GM23338 (cell line): ENCODE measurements around the gene RFXANK. TPM values are rescaled to one million over a fixed set of nuclear protein-coding genes. Genes with fewer than 3 reads are reported as not detected.

Experiments
- ATAC-seq: fragments of 200-7000 bp; cut with Tn5 transposase; 3 replicates; pipeline ENCODE4 v1.9.1; 2020
- DNase-seq: peaks from one replicate; pipeline ENCODE4 v3.0.0-alpha.2; 2015; ENCODE audit warnings: low spot score
- H2AFZ ChIP-seq: fragments of 200-600 bp; sonication (generic); 2 replicates; pipeline ENCODE4 v1.8.0; 2016; ENCODE audit warnings: antibody characterized with exemption, mild to moderate bottlenecking, moderate library complexity
- H3F3A ChIP-seq: fragments of 200-600 bp; sonication (generic); replicated peaks from 2 replicates; pipeline ENCODE4 v1.8.0; 2017; ENCODE audit warnings: antibody characterized with exemption, mixed run types, low read depth
- H3K27ac ChIP-seq: fragments of 200-600 bp; sonication (generic); 2 replicates; pipeline ENCODE4 v1.6.1; 2016; ENCODE audit warnings: low read depth
- H3K27me3 ChIP-seq: fragments of 200-600 bp; sonication (generic); 2 replicates; pipeline ENCODE4 v1.8.0; 2016; ENCODE audit warnings: mild to moderate bottlenecking, mixed run types, moderate library complexity; ENCODE audit not compliant: insufficient read depth
- H3K36me3 ChIP-seq: fragments of 200-600 bp; sonication (generic); 2 replicates; pipeline ENCODE4 v1.8.0; 2016; ENCODE audit warnings: mild to moderate bottlenecking; ENCODE audit not compliant: insufficient read depth
- H3K4me1 ChIP-seq: fragments of 200-600 bp; sonication (generic); 2 replicates; pipeline ENCODE4 v1.8.0; 2016; ENCODE audit warnings: mild to moderate bottlenecking, moderate library complexity; ENCODE audit not compliant: insufficient read depth
- H3K4me2 ChIP-seq: fragments of 200-600 bp; sonication (generic); 2 replicates; pipeline ENCODE4 v1.7.1; 2017; ENCODE audit warnings: mixed run types
- H3K4me3 ChIP-seq: fragments of 200-600 bp; sonication (generic); 2 replicates; pipeline ENCODE4 v1.6.1; 2016; ENCODE audit warnings: mixed run types
- H3K79me2 ChIP-seq: fragments of 200-600 bp; sonication (generic); replicated peaks from 2 replicates; pipeline ENCODE4 v1.8.0; 2017; ENCODE audit warnings: mild to moderate bottlenecking; ENCODE audit not compliant: insufficient read depth
- H3K9me2 ChIP-seq: fragments of 200-600 bp; sonication (generic); 2 replicates; pipeline ENCODE4 v1.8.0; 2017; ENCODE audit not compliant: insufficient read depth
- H4K20me1 ChIP-seq: fragments of 200-600 bp; sonication (generic); replicated peaks from 2 replicates; pipeline ENCODE4 v1.8.0; 2017; ENCODE audit warnings: mild to moderate bottlenecking; ENCODE audit not compliant: insufficient read depth
- H3K27ac Mint-ChIP-seq: 2 replicates; pipeline ENCODE4 v1.8.0; 2020; ENCODE audit warnings: inconsistent platforms, mild to moderate bottlenecking, moderate library complexity, mixed read lengths
- H3K27me3 Mint-ChIP-seq: 3 replicates; pipeline ENCODE4 v1.8.0; 2022; ENCODE audit warnings: low read depth, mild to moderate bottlenecking, moderate library complexity, mixed read lengths, inconsistent platforms; ENCODE audit not compliant: insufficient read depth, poor library complexity
- H3K36me3 Mint-ChIP-seq: 3 replicates; pipeline ENCODE4 v1.8.0; 2021; ENCODE audit warnings: low read depth, mild to moderate bottlenecking, inconsistent platforms, moderate library complexity, mixed read lengths
- H3K4me1 Mint-ChIP-seq: 3 replicates; pipeline ENCODE4 v1.8.0; 2020; ENCODE audit warnings: mild to moderate bottlenecking, inconsistent platforms, mixed read lengths
- H3K4me3 Mint-ChIP-seq: 3 replicates; pipeline ENCODE4 v1.8.0; 2021; ENCODE audit warnings: moderate library complexity, mild to moderate bottlenecking, inconsistent platforms, mixed read lengths
- H3K9me3 Mint-ChIP-seq: 3 replicates; pipeline ENCODE4 v1.8.0; 2020; ENCODE audit warnings: moderate library complexity, mild to moderate bottlenecking, inconsistent platforms, mixed read lengths
- CREB1 ChIP-seq: fragments of 250-450 bp; sonication (Bioruptor Pico); IDR thresholded peaks from 2 replicates; pipeline ENCODE4 v1.5.0; 2020; ENCODE audit warnings: low read depth, mild to moderate bottlenecking, moderate library complexity
- EZH2phosphoT487 ChIP-seq: fragments of 200-600 bp; sonication (generic); IDR thresholded peaks from one replicate; pipeline ENCODE4 v1.8.1; 2018; ENCODE audit warnings: antibody characterized with exemption; ENCODE audit not compliant: unreplicated experiment
- JUNB ChIP-seq: IDR thresholded peaks from one replicate; pipeline ENCODE4 v1.6.1; 2016; ENCODE audit warnings: antibody characterized with exemption; ENCODE audit not compliant: unreplicated experiment
- STAT1 ChIP-seq: IDR thresholded peaks from one replicate; pipeline ENCODE4 v1.6.1; 2016; ENCODE audit warnings: antibody characterized with exemption; ENCODE audit not compliant: unreplicated experiment
- ZNF114 ChIP-seq: fragments of 250-450 bp; sonication (Bioruptor Pico); IDR thresholded peaks from 2 replicates; pipeline ENCODE4 v1.5.0; 2020; ENCODE audit warnings: mild to moderate bottlenecking, moderate library complexity
- ZNF331 ChIP-seq: fragments of 250-450 bp; sonication (Bioruptor Pico); IDR thresholded peaks from 2 replicates; pipeline ENCODE4 v1.5.0; 2020; ENCODE audit warnings: low read depth, mild to moderate bottlenecking, moderate library complexity
- polyA plus RNA-seq: library from polyadenylated mRNA; unstranded; fragments of >200 nt; fragmentation: Nextera tagmentation; extraction: Ambion mirVana; gene quantifications from 2 replicates; pipeline ENCODE4 v1.2.1, GENCODE V29; 2016
- total RNA-seq: library from RNA; depleted of rRNA; stranded (reverse); fragments of >200 nt; shearing (Covaris generic); gene quantifications from 2 replicates; pipeline ENCODE4 v1.2.3, GENCODE V29; 2014
- TF ChIP-seq, protein P1 (sequence below): IDR thresholded peaks from one replicate; pipeline ENCODE4 v1.6.1; 2018; ENCODE audit warnings: antibody characterized with exemption; ENCODE audit not compliant: unreplicated experiment
- TF ChIP-seq, protein P2 (sequence below), 2 experiments: fragments of 200-600 bp in 1 of 2; sonication (generic) in 1 of 2; conservative IDR thresholded peaks; 2 replicates each; pipeline versions ENCODE4 v1.5.1 to v1.6.1; 2016 to 2017; ENCODE audit warnings: antibody characterized with exemption in 2 of 2, low read depth in 2 of 2, mild to moderate bottlenecking in 2 of 2, moderate library complexity in 1 of 2

Gene RFXANK
- total and polyA plus RNA-seq, 2 experiments from 2014 or later: 54.3 to 124 TPM

DNA sequence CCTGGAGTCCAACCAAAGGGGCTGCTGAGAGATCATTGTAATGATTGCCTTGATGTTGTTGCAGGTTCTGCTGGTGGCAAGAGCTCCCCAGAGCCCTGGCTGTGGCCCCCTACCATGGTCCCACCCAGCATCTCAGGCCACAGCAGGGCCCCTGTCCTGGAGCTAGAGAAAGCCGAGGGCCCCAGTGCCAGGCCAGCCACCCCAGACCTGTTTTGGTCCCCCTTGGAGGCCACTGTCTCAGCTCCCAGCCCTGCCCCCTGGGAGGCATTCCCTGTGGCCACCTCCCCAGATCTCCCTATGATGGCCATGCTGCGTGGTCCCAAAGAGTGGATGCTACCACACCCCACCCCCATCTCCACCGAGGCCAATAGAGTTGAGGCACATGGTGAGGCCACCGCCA is 35.2 kb downstream of the RFXANK start:
- H3K4me3 Mint-ChIP-seq: no peak overlapping the region

DNA sequence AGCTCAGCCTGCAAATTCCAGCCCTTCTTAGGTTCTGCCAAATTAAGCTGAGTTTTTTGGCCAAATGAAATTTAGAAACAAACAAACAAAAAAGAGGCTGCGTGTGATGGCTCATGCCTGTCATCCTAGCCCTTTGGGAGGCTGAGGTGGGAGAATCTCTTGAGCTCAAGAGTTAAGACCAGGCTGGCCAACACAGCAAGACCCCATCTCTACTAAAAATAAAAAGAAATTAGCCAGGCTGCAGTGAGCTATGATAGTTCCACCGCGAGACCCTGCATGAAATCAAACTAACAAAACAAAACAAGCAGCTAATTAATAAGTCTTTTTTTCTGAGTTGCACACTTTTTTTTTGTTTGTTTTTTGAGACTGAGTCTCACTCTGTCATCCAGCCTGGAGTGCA is 37.6 kb downstream of the RFXANK start:
- H3K4me3 ChIP-seq: no peak overlapping the region
- H3K36me3 ChIP-seq: no peaks in the 10 kb centered on the region; the same call in 1 of the 2 replicates
- H3K27me3 Mint-ChIP-seq: peaks cover 23% of the 10 kb centered on the region
- H3K27me3 ChIP-seq: peaks cover under 1% of the 10 kb centered on the region
- H3K4me3 Mint-ChIP-seq: no peak overlapping the region
- no peak overlapping the region for H2AFZ ChIP-seq
- peaks cover 5% of the 10 kb centered on the region; the same call in 1 of the 2 replicates for H3K4me1 ChIP-seq
- H3K9me2 ChIP-seq: no peaks in the 10 kb centered on the region
- DNase-seq: no peak
- H3F3A ChIP-seq: peaks cover 7% of the 10 kb centered on the region
- H3K27ac ChIP-seq: no peak overlapping the region
- H3K9me3 Mint-ChIP-seq: peaks cover 14% of the 10 kb centered on the region
- peaks cover 3% of the 10 kb centered on the region for H3K4me1 Mint-ChIP-seq
- no peaks in the 10 kb centered on the region for H3K36me3 Mint-ChIP-seq
- ATAC-seq: no peak
- no peaks in the 10 kb centered on the region for H4K20me1 ChIP-seq
- no peaks in the 10 kb centered on the region for H3K79me2 ChIP-seq
- TF ChIP-seq EZH2phosphoT487: no peak
- TF ChIP-seq CREB1 (CRISPR knock-in tag): no peak
- TF ChIP-seq ZNF331: no peak
- TF ChIP-seq, protein P1, sequence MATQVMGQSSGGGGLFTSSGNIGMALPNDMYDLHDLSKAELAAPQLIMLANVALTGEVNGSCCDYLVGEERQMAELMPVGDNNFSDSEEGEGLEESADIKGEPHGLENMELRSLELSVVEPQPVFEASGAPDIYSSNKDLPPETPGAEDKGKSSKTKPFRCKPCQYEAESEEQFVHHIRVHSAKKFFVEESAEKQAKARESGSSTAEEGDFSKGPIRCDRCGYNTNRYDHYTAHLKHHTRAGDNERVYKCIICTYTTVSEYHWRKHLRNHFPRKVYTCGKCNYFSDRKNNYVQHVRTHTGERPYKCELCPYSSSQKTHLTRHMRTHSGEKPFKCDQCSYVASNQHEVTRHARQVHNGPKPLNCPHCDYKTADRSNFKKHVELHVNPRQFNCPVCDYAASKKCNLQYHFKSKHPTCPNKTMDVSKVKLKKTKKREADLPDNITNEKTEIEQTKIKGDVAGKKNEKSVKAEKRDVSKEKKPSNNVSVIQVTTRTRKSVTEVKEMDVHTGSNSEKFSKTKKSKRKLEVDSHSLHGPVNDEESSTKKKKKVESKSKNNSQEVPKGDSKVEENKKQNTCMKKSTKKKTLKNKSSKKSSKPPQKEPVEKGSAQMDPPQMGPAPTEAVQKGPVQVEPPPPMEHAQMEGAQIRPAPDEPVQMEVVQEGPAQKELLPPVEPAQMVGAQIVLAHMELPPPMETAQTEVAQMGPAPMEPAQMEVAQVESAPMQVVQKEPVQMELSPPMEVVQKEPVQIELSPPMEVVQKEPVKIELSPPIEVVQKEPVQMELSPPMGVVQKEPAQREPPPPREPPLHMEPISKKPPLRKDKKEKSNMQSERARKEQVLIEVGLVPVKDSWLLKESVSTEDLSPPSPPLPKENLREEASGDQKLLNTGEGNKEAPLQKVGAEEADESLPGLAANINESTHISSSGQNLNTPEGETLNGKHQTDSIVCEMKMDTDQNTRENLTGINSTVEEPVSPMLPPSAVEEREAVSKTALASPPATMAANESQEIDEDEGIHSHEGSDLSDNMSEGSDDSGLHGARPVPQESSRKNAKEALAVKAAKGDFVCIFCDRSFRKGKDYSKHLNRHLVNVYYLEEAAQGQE: no peak
- TF ChIP-seq STAT1: no peak
- H3K27ac Mint-ChIP-seq: no peak overlapping the region
- no peak overlapping the region for H3K4me2 ChIP-seq

More for the DNA sequence above, 35.2 kb downstream of the RFXANK start:
- Histone ChIP-seq H3K4me3 (no peak overlapping the region), H3K4me2 (no peak overlapping the region), H3K27ac (no peak overlapping the region), H3K79me2 (no peaks in the 10 kb centered on the region), H3K36me3 (no peaks in the 10 kb centered on the region), H3K4me1 (peaks cover 5% of the 10 kb centered on the region; the same call in 1 of the 2 replicates), H4K20me1 (no peaks in the 10 kb centered on the region), H3K27me3 (peaks cover 15% of the 10 kb centered on the region), H3F3A (peaks cover 12% of the 10 kb centered on the region), H2AFZ (no peak overlapping the region), H3K9me2 (no peaks in the 10 kb centered on the region)
- Mint-ChIP-seq H3K27me3 (peaks cover 33% of the 10 kb centered on the region), H3K27ac (no peak overlapping the region), H3K9me3 (peaks cover 3% of the 10 kb centered on the region), H3K36me3 (no peaks in the 10 kb centered on the region), H3K4me1 (peaks cover 3% of the 10 kb centered on the region)
- DNase-seq: no peak
- no peak for ATAC-seq
- TF ChIP-seq, protein P2, sequence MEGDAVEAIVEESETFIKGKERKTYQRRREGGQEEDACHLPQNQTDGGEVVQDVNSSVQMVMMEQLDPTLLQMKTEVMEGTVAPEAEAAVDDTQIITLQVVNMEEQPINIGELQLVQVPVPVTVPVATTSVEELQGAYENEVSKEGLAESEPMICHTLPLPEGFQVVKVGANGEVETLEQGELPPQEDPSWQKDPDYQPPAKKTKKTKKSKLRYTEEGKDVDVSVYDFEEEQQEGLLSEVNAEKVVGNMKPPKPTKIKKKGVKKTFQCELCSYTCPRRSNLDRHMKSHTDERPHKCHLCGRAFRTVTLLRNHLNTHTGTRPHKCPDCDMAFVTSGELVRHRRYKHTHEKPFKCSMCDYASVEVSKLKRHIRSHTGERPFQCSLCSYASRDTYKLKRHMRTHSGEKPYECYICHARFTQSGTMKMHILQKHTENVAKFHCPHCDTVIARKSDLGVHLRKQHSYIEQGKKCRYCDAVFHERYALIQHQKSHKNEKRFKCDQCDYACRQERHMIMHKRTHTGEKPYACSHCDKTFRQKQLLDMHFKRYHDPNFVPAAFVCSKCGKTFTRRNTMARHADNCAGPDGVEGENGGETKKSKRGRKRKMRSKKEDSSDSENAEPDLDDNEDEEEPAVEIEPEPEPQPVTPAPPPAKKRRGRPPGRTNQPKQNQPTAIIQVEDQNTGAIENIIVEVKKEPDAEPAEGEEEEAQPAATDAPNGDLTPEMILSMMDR (conservative IDR thresholded peaks at IDR 0.05; ENCODE audit: low read depth in 2 of 2): no peak
- TF ChIP-seq JUNB: no peak
- no peak for TF ChIP-seq ZNF114 (CRISPR knock-in tag)
- no peak for TF ChIP-seq STAT1
